MM.1S (cell line): Measurements from ENCODE around the gene GCK.

ENCODE experiments used
- CTCF ChIP-seq: fragments of 300-600 bp; sonication (generic); IDR thresholded peaks from 2 replicates; pipeline ENCODE4 v1.5.1; 2016; ENCODE audit warnings: antibody characterized with exemption, low read length, mixed read lengths
- EZH2 ChIP-seq: fragments of 300-600 bp; sonication (generic); optimal IDR thresholded peaks from 2 replicates; pipeline ENCODE3; 2017; ENCODE audit warnings: low read depth, mild to moderate bottlenecking, antibody characterized with exemption, low read length, mixed read lengths
- EZH2phosphoT487 ChIP-seq: fragments of 300-600 bp; sonication (generic); IDR thresholded peaks from 2 replicates; pipeline ENCODE4 v1.6.1; 2018; ENCODE audit warnings: antibody characterized with exemption, low read length

- TF ChIP-seq EZH2 (no peak), CTCF (no peak), EZH2phosphoT487 (no peak)
Observed at GRCh38 chr7:44223362-44224079, 34.3 kb upstream of the GCK start.
